ENCODE data around the gene UBAC2.

DNA sequence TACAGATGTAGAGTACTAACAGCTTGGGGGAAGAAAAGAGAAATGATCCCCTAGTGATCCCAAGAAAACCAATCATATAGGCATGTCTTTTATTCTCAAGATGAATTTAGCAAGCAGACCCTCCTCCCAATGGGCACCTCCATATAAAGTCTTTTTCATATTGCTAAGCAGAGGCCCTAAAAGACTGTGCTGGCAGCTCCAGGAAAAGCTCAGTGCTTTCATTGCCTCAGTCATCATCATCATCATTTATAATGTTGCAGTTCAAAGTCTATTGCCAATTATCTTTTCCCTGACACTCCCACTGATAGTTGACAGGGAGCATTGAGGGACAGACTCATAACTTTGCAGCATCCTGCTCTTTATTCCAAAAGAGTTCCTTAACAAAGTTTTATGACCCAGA, 93.5 kb downstream of the UBAC2 start:
- peak; percentile 46; the same call in 1 of the 2 replicates for TF ChIP-seq POLR2A (IDR thresholded peaks at IDR 0.05; ENCODE audit: low read depth, low read length)
- TF ChIP-seq TAF1 (IDR thresholded peaks at IDR 0.05; ENCODE audit: low read depth, low read length) = no peak
